Thymus (tissue), 11 donors: Measurements from ENCODE around the gene C2. TPM values are rescaled to one million over a fixed set of nuclear protein-coding genes. Genes with fewer than 3 reads are reported as not detected.
A peak's percentile ranks its signal among the peaks of the same experiment; 100 is the strongest.

Experiments used
- DNase-seq, 9 donors: peaks; one replicate each; pipeline ENCODE4 v3.0.0-alpha.2; 2013; ENCODE audit warnings: low spot score in 9 of 9, low read depth in 6 of 9, missing footprints in 1 of 9
- H3K27ac ChIP-seq, 2 donors: one replicate each; pipeline ENCODE4 v1.5.1; 2013; ENCODE audit warnings: control low read depth in 1 of 2, low read depth in 1 of 2, low read length in 1 of 2, mild to moderate bottlenecking in 1 of 2, moderate library complexity in 1 of 2
- H3K27me3 ChIP-seq, 2 donors: one replicate each; pipeline ENCODE4 v1.5.1; 2013; ENCODE audit warnings: low read length in 1 of 2; ENCODE audit not compliant: control insufficient read depth in 2 of 2, insufficient read depth in 1 of 2
- H3K36me3 ChIP-seq, 2 donors: one replicate each; pipeline ENCODE4 v1.5.1; 2013; ENCODE audit warnings: low read length in 1 of 2, mild to moderate bottlenecking in 1 of 2, moderate library complexity in 1 of 2; ENCODE audit not compliant: control insufficient read depth in 2 of 2, insufficient read depth in 2 of 2
- H3K4me1 ChIP-seq, 2 donors: one replicate each; pipeline ENCODE4 v1.5.1; 2013; ENCODE audit warnings: low read length in 2 of 2; ENCODE audit not compliant: control insufficient read depth in 2 of 2, insufficient read depth in 2 of 2
- H3K4me3 ChIP-seq, 2 donors: one replicate each; pipeline ENCODE4 v1.5.1; 2013; ENCODE audit warnings: low read length in 2 of 2, control low read depth in 1 of 2, mild to moderate bottlenecking in 1 of 2
- H3K9me3 ChIP-seq, 2 donors: one replicate each; pipeline ENCODE4 v1.5.1; 2013; ENCODE audit warnings: low read length in 1 of 2, mild to moderate bottlenecking in 1 of 2; ENCODE audit not compliant: control insufficient read depth in 2 of 2, insufficient read depth in 1 of 2
- WGBS: extraction: QIAGEN DNeasy Blood & Tissue Kit; methylation state at CpG from one replicate; pipeline ENCODE4 v1.1.7; 2013; 5-methylcytosine and 5-hydroxymethylcytosine counted together
- polyA plus RNA-seq: library from polyadenylated mRNA; stranded (reverse); fragments of 200-250 nt; gene quantifications from one replicate; pipeline ENCODE4 v1.2.3, GENCODE V29; 2013
- total RNA-seq: library from RNA; stranded (reverse); fragments of 120-200 nt; gene quantifications from one replicate; pipeline ENCODE4 v1.2.4, GENCODE V29; 2013
- donor health status: healthy.

Gene C2
- total and polyA plus RNA-seq, 2 donors, result 9.0 to 10.3 TPM

DNA sequence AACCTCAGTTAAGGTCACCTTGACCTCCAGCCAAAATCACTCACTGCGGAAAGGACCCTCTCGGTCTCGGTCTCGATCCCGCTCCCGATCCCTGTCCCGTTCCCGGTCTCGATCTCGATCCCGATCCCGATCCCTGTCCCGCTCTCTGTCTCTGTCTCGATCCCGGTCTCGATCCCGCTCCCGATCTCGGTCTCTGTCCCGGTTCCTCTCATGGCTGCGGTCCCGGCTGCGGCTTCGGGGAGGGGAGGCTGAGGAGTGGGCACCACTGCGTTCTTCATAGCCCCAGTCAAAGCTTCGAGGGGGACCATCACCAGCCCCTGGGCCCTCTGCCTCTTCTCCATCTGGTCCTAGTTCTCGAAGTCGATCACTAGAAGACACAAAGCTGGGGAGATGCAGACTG lies 27.0 kb downstream of the C2 start:
- no peak overlapping the region for H3K4me3 ChIP-seq
- peaks cover 0 to 4% of the 10 kb centered on the region in 2 donors for H3K9me3 ChIP-seq
- DNase-seq, result no peak
- peaks cover 8 to 12% of the 10 kb centered on the region in 2 donors for H3K4me1 ChIP-seq
- no peaks in the 10 kb centered on the region for H3K27me3 ChIP-seq
- peaks cover 49 to 61% of the 10 kb centered on the region in 2 donors for H3K36me3 ChIP-seq
- no peak overlapping the region for H3K27ac ChIP-seq
- WGBS, result 98% methylated on average over 28 of the region's 28 CpGs

DNA sequence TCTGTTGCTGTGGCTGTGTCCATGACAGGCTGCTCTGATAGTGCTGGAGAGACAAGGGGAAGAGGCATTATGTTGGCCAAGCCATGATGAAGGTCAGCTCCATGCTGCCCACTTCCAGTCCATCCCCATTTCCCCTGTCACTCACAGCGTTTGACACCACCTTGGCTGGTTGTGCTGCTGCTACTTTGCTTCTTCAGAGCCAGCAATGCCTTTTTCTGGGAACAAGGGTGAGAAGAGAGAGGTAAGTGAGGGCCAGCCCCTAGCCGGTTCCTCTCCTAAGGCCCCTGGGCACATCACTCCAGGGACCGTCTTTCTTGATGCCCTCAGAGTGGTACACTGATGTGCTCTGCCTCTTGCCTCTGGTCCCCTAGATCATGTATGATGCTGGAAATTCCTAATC lies 29.3 kb downstream of the C2 start:
- Histone ChIP-seq H3K4me1 (peaks cover 18 to 19% of the 10 kb centered on the region in 2 donors), H3K27ac (no peak overlapping the region), H3K9me3 (peaks cover 0 to 4% of the 10 kb centered on the region in 2 donors), H3K4me3 (no peak overlapping the region), H3K27me3 (no peaks in the 10 kb centered on the region), H3K36me3 (peaks cover 59 to 70% of the 10 kb centered on the region in 2 donors)
- no peak for DNase-seq
- 65% methylated on average over 3 of the region's 3 CpGs for WGBS

DNA sequence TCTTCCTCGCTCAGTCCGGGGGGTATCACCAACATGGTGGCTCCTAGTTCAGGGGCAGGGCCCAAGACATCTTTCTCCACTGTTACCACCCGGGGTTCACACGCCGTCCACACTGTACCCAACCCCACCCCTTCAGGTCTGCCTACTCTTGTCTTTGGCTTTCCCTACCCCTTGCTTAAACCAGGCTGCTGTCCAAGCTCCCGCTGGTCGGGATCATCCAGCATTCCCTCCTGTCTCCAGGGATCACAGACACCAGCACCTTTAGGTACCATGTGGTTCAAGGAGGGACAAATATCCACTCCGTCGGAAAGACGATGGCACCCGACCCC lies 30.9 kb downstream of the C2 start:
- peak overlapping the region; percentile 60 to 82 for H3K27ac ChIP-seq
- 12% methylated on average over 11 of the region's 11 CpGs for WGBS

DNA sequence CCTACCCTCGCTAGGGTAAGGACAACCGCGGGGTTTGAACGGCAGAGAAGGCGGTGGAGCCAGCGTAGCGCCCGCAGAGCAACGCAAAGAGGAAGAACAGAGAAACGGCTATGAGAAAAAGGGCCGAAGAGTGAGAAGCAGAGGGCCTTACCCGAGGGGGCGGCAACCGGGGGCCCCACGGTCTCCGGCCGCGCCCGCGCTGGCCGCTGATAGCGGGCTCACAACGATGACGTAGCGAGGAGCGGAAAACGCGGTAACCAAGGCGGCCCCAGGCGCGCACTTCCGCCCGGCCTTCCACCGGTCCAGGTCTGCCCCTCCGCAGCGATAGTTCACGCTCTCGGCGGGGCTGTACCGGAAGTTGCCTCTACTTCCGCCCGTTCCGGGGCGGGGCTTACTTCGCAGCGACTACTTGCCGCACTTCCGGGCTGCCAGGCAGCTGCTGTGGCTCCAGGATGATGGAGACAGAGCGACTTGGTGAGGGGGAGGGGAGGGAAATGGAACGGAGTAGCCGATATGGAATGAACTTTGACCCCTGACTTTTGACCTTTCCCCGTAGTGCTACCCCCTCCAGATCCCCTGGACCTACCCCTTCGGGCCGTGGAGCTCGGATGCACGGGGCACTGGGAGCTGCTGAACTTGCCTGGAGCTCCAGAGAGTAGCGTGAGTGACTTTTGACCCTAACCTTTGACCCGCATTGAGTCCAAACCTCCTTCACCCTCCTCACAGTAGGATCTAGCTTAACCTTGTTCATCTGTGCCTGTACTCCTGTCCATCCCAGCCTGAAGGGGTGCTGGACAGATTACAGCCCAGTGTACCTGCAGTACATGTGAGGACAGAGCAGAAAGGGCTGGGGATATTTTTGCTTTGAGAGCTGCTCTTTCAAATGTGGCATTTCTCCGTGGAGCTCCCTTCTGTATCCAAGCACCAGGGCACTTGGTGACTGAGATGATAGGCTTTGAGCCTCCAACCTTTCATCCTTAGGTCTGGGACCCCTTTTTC lies 31.5 kb downstream of the C2 start, which contains the start of the genes NELFE and SKIC2:
Gene NELFE, minus strand, starts transcription at position 231 of the 999 bp plus-strand sequence. CDS start 525 bp downstream, outside the sequence.
Gene SKIC2, plus strand, starts transcription at position 435 of the 999 bp plus-strand sequence. Its CDS starts 18 bp downstream, at position 453.
- Histone ChIP-seq H3K4me3 (peak within 1 kb of the TSS; percentile 82 to 84), H3K36me3 (peaks cover 61 to 70% of the 10 kb centered on the region in 2 donors), H3K9me3 (peaks cover 0 to 4% of the 10 kb centered on the region in 2 donors), H3K27ac (peak within 1 kb of the TSS; percentile 77 to 83), H3K27me3 (no peaks in the 10 kb centered on the region), H3K4me1 (peaks cover 18 to 19% of the 10 kb centered on the region in 2 donors)
- WGBS, result under 1% methylated on average over 59 of the region's 59 CpGs
- DNase-seq, result peak; percentile 96 to 99 (median 98)

More for the DNA sequence above, 30.9 kb downstream of the C2 start:
- peaks cover 0 to 4% of the 10 kb centered on the region in 2 donors for H3K9me3 ChIP-seq
- peaks cover 18 to 19% of the 10 kb centered on the region in 2 donors for H3K4me1 ChIP-seq
- peak overlapping the region; percentile 82 to 84 for H3K4me3 ChIP-seq
- no peaks in the 10 kb centered on the region for H3K27me3 ChIP-seq
- no peak for DNase-seq
- H3K36me3 ChIP-seq, result peaks cover 61 to 70% of the 10 kb centered on the region in 2 donors

DNA sequence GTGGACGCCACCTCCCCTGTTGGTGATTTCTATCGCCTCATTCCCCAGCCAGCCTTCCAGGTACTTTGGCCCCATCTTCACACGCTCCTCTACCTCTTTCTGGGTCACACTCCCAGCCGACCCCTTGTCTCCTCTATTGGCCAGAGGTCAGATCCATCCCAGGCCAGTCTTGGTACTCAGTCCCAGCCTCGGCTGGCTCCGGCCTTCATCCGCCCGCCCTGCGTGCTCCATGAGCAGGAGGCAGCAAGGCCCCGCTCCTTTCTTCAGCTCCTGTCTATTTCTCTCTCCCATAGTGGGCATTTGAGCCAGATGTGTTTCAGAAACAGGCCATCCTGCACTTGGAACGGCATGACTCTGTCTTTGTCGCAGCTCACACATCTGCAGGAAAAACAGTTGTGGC lies 34.1 kb downstream of the C2 start:
- Histone ChIP-seq H3K27ac (no peak overlapping the region), H3K36me3 (peaks cover 66 to 69% of the 10 kb centered on the region in 2 donors), H3K4me3 (no peak overlapping the region), H3K27me3 (no peaks in the 10 kb centered on the region), H3K9me3 (no peaks in the 10 kb centered on the region), H3K4me1 (peaks cover 18 to 19% of the 10 kb centered on the region in 2 donors)
- no peak for DNase-seq
- WGBS, result 99% methylated on average over 12 of the region's 12 CpGs

DNA sequence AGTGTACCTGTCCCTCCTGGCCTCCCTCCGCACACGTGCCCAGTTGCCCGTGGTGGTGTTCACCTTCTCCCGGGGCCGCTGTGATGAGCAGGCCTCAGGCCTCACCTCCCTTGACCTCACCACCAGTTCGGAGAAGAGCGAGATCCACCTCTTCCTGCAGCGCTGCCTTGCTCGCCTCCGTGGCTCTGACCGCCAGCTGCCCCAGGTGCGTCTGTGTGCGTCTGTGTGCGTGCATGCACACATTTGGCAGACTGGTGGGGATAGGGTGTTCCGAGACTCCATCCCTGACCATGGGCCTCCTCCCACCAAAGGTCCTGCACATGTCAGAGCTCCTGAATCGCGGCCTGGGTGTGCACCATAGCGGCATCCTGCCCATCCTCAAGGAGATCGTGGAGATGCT lies 36.4 kb downstream of the C2 start:
- peaks cover 11 to 15% of the 10 kb centered on the region in 2 donors for H3K4me1 ChIP-seq
- H3K27me3 ChIP-seq, result no peaks in the 10 kb centered on the region
- H3K27ac ChIP-seq, result no peak overlapping the region
- 99% methylated on average over 19 of the region's 19 CpGs for WGBS
- no peaks in the 10 kb centered on the region for H3K9me3 ChIP-seq
- DNase-seq, result no peak
- H3K4me3 ChIP-seq, result no peak overlapping the region
- peaks cover 85 to 86% of the 10 kb centered on the region in 2 donors for H3K36me3 ChIP-seq

DNA sequence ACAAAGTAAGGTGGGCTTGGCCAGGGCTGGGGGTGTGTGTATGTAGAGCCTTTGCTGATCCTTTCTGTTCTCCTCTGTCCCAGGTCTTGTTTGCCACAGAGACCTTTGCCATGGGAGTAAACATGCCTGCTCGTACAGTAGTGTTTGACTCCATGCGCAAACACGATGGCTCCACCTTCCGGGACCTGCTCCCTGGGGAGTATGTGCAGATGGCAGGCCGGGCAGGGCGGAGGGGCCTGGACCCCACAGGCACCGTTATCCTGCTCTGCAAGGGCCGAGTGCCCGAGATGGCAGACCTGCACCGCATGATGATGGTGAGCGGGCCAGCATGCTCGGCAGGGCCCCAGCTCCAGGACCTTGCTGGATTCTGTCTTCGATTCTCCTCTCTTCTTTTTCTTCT lies 38.2 kb downstream of the C2 start:
- 97% methylated on average over 13 of the region's 13 CpGs for WGBS
- Histone ChIP-seq H3K27ac (no peak overlapping the region), H3K4me3 (no peak overlapping the region), H3K27me3 (no peaks in the 10 kb centered on the region), H3K9me3 (no peaks in the 10 kb centered on the region), H3K4me1 (peaks cover 3 to 5% of the 10 kb centered on the region in 2 donors), H3K36me3 (peaks cover 93% of the 10 kb centered on the region in 2 donors)
- no peak for DNase-seq

DNA sequence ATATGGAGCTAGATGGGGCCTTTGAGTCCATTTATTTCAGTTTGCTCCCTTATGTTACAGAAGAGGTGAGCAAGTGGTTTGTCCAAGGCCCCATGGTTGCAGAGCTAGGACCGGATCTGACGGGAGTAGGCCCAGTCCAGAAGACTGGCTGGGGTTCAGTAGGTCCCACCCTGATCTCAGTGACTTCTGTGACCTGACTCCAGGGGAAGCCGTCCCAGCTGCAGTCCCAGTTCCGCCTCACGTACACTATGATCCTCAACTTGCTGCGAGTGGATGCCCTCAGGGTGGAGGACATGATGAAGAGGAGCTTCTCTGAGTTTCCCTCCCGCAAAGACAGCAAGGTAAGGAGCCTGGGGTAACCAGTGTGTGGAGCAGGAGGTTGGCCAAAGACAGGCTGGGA lies 39.0 kb downstream of the C2 start:
- Histone ChIP-seq H3K27me3 (no peaks in the 10 kb centered on the region), H3K4me1 (peaks cover 10 to 13% of the 10 kb centered on the region in 2 donors), H3K9me3 (no peaks in the 10 kb centered on the region), H3K36me3 (peaks cover 85 to 86% of the 10 kb centered on the region in 2 donors), H3K27ac (no peak overlapping the region), H3K4me3 (no peak overlapping the region)
- WGBS, result 98% methylated on average over 7 of the region's 7 CpGs
- DNase-seq, result no peak
